ENCODE data around the gene TMED7. TPM values are rescaled to one million over a fixed set of nuclear protein-coding genes. Genes with fewer than 3 reads are reported as not detected.

TMED7 gene
- total and polyA plus RNA-seq, 4 donors, result 43.4 to 140 (median 65.8) TPM

DNA sequence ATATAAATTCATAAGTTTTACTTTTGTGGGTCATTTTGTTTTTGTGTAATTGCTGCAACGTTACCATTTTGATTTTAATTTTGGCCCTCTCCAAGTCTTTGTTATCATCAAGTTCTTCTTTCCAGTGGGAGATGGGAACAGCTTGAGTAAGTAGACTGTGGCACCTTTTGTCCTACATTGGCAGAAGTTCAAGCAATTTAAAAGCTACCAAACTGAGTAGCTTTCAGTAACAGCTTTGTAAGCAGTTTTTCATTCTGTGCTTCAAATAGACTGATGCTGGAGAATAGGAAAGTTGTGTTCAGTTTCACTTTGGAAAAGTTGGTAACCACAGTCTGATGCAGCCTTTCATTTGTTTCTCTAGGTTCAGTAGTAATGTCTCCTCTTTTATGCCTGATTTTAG is 47.8 kb upstream of the TMED7 start:
- Histone ChIP-seq H3K27ac (ENCODE audit: low read depth in 1 of 2, low read length in 2 of 2) (no peak overlapping the region), H3K9ac (ENCODE audit: low read depth in 1 of 2, low read length in 2 of 2) (no peak overlapping the region), H3K4me3 (ENCODE audit: low read depth in 1 of 3, low read length in 3 of 3) (no peak overlapping the region), H3K4me1 (ENCODE audit: control insufficient read depth in 4 of 4, insufficient read depth in 4 of 4, low read length in 3 of 4) (peaks cover 0 to 2% (median 0%) of the 10 kb centered on the region in 4 donors), H3K36me3 (ENCODE audit: control insufficient read depth in 4 of 4, insufficient read depth in 3 of 4, low read depth in 1 of 4, low read length in 3 of 4) (no peaks in the 10 kb centered on the region), H3K9me3 (ENCODE audit: control insufficient read depth in 4 of 4, low read length in 3 of 4) (no peaks in the 10 kb centered on the region), H3K27me3 (ENCODE audit: control insufficient read depth in 4 of 4, insufficient read depth in 4 of 4, low read length in 3 of 4) (no peaks in the 10 kb centered on the region)
- DNase-seq (ENCODE audit: low spot score), result no peak
- WGBS, result 0% methylated on average over 1 of the region's 1 CpG
- TF ChIP-seq, protein P1, sequence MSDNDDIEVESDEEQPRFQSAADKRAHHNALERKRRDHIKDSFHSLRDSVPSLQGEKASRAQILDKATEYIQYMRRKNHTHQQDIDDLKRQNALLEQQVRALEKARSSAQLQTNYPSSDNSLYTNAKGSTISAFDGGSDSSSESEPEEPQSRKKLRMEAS (IDR thresholded peaks at IDR 0.05), result no peak
- TF ChIP-seq NR2F2 (IDR thresholded peaks at IDR 0.05) (no peak), HNF4A (conservative IDR thresholded peaks at IDR 0.05) (no peak), RXRA (IDR thresholded peaks at IDR 0.05) (no peak), TAF1 (conservative IDR thresholded peaks at IDR 0.05) (no peak), FOXA1 (IDR thresholded peaks at IDR 0.05) (no peak), RAD21 (IDR thresholded peaks at IDR 0.05) (no peak), HNF4G (IDR thresholded peaks at IDR 0.05) (no peak), YY1 (IDR thresholded peaks at IDR 0.05) (no peak), JUND (IDR thresholded peaks at IDR 0.05) (no peak), EGR1 (IDR thresholded peaks at IDR 0.05; ENCODE audit: low read depth in 2 of 2) (no peak), SP1 (IDR thresholded peaks at IDR 0.05) (no peak), GABPA (IDR thresholded peaks at IDR 0.05 in 1 of 2, conservative IDR thresholded peaks at IDR 0.05 in 1 of 2) (no peak), FOXA2 (IDR thresholded peaks at IDR 0.05) (no peak)
- TF ChIP-seq, protein P2, sequence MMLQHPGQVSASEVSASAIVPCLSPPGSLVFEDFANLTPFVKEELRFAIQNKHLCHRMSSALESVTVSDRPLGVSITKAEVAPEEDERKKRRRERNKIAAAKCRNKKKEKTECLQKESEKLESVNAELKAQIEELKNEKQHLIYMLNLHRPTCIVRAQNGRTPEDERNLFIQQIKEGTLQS (IDR thresholded peaks at IDR 0.05), result no peak
- TF ChIP-seq, protein P3, sequence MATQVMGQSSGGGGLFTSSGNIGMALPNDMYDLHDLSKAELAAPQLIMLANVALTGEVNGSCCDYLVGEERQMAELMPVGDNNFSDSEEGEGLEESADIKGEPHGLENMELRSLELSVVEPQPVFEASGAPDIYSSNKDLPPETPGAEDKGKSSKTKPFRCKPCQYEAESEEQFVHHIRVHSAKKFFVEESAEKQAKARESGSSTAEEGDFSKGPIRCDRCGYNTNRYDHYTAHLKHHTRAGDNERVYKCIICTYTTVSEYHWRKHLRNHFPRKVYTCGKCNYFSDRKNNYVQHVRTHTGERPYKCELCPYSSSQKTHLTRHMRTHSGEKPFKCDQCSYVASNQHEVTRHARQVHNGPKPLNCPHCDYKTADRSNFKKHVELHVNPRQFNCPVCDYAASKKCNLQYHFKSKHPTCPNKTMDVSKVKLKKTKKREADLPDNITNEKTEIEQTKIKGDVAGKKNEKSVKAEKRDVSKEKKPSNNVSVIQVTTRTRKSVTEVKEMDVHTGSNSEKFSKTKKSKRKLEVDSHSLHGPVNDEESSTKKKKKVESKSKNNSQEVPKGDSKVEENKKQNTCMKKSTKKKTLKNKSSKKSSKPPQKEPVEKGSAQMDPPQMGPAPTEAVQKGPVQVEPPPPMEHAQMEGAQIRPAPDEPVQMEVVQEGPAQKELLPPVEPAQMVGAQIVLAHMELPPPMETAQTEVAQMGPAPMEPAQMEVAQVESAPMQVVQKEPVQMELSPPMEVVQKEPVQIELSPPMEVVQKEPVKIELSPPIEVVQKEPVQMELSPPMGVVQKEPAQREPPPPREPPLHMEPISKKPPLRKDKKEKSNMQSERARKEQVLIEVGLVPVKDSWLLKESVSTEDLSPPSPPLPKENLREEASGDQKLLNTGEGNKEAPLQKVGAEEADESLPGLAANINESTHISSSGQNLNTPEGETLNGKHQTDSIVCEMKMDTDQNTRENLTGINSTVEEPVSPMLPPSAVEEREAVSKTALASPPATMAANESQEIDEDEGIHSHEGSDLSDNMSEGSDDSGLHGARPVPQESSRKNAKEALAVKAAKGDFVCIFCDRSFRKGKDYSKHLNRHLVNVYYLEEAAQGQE (IDR thresholded peaks at IDR 0.05), result no peak
- TF ChIP-seq, protein P4, sequence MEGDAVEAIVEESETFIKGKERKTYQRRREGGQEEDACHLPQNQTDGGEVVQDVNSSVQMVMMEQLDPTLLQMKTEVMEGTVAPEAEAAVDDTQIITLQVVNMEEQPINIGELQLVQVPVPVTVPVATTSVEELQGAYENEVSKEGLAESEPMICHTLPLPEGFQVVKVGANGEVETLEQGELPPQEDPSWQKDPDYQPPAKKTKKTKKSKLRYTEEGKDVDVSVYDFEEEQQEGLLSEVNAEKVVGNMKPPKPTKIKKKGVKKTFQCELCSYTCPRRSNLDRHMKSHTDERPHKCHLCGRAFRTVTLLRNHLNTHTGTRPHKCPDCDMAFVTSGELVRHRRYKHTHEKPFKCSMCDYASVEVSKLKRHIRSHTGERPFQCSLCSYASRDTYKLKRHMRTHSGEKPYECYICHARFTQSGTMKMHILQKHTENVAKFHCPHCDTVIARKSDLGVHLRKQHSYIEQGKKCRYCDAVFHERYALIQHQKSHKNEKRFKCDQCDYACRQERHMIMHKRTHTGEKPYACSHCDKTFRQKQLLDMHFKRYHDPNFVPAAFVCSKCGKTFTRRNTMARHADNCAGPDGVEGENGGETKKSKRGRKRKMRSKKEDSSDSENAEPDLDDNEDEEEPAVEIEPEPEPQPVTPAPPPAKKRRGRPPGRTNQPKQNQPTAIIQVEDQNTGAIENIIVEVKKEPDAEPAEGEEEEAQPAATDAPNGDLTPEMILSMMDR (IDR thresholded peaks at IDR 0.05; ENCODE audit: low read depth, low read length, missing input control), result no peak
- TF ChIP-seq, protein P5, sequence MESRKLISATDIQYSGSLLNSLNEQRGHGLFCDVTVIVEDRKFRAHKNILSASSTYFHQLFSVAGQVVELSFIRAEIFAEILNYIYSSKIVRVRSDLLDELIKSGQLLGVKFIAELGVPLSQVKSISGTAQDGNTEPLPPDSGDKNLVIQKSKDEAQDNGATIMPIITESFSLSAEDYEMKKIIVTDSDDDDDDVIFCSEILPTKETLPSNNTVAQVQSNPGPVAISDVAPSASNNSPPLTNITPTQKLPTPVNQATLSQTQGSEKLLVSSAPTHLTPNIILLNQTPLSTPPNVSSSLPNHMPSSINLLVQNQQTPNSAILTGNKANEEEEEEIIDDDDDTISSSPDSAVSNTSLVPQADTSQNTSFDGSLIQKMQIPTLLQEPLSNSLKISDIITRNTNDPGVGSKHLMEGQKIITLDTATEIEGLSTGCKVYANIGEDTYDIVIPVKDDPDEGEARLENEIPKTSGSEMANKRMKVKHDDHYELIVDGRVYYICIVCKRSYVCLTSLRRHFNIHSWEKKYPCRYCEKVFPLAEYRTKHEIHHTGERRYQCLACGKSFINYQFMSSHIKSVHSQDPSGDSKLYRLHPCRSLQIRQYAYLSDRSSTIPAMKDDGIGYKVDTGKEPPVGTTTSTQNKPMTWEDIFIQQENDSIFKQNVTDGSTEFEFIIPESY (IDR thresholded peaks at IDR 0.05), result no peak
